ENCODE data around the gene TDRD10.

The TDRD10 gene

DNA sequence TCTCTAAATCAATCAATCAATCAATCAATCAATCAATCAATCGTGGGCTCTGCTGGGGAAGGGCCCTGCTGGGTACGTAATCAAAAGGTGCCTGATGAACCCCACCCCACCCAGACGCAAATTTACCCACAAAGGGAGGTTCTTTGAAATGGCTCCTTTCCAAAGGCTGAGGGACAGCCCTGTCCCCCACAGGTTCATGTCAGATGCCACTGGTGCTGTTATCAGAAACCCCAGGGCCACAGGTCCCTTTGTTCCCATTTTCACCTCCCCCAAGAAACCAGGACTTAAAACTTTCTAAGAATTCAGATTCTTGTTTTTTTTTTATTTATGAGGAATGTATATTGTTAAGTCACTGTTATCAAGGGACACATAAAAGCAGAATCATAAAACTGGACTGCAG is 79.7 kb downstream of the TDRD10 start:
- TF ChIP-seq, protein P1, sequence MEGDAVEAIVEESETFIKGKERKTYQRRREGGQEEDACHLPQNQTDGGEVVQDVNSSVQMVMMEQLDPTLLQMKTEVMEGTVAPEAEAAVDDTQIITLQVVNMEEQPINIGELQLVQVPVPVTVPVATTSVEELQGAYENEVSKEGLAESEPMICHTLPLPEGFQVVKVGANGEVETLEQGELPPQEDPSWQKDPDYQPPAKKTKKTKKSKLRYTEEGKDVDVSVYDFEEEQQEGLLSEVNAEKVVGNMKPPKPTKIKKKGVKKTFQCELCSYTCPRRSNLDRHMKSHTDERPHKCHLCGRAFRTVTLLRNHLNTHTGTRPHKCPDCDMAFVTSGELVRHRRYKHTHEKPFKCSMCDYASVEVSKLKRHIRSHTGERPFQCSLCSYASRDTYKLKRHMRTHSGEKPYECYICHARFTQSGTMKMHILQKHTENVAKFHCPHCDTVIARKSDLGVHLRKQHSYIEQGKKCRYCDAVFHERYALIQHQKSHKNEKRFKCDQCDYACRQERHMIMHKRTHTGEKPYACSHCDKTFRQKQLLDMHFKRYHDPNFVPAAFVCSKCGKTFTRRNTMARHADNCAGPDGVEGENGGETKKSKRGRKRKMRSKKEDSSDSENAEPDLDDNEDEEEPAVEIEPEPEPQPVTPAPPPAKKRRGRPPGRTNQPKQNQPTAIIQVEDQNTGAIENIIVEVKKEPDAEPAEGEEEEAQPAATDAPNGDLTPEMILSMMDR (conservative IDR thresholded peaks at IDR 0.05; ENCODE audit: control insufficient read depth, insufficient read depth, low read depth, low read length), result no peak
- no peak overlapping the region for H3K4me3 ChIP-seq (ENCODE audit: control insufficient read depth, low read depth, low read length)
- DNase-seq (ENCODE audit: low read depth), result no peak

DNA sequence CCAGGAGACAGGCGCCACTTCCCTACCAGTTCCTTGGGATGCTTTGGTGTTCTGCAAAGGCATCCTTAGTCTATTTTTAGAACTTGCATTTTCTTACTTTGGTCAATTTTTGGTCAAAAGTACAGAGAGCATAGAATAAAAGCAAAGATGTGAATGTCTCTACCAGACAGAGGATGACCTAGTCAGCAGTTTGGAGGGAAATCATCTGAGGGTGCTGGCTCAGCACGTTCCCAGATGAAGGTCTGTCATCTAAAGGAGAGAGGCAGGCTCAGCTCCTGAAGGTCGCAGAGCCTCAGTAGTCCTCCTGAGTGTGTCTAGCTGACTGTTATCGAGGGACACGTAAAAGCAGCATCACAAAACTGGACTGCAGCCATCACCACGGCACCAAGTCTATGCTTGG is 80.9 kb downstream of the TDRD10 start:
- no peak overlapping the region for H3K4me3 ChIP-seq (ENCODE audit: control insufficient read depth, low read depth, low read length)
- TF ChIP-seq, protein P1 (conservative IDR thresholded peaks at IDR 0.05; ENCODE audit: control insufficient read depth, insufficient read depth, low read depth, low read length), result no peak
- DNase-seq (ENCODE audit: low read depth), result no peak

DNA sequence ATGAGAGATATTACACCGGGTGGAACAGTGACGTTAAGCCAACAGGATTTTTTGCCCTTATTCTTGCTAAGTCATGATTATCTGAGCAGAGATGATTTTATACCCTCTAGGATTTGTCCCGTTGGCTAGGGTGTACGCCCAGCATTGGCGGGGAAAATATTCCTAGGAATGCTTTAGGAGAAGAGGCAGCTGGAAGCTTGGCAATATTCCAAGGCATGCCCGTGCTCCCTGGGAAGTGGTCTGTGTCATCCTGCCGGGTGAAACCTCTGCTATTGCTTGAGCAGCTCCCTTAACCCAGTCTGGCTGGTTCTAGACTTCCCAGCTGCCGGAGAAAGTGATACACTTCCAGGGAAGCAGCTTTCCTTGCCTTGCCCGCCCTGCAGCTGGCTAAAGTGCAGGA is 81.8 kb downstream of the TDRD10 start:
- TF ChIP-seq, protein P1 (conservative IDR thresholded peaks at IDR 0.05; ENCODE audit: control insufficient read depth, insufficient read depth, low read depth, low read length), result no peak
- peak; percentile 24 for DNase-seq (ENCODE audit: low read depth)

DNA sequence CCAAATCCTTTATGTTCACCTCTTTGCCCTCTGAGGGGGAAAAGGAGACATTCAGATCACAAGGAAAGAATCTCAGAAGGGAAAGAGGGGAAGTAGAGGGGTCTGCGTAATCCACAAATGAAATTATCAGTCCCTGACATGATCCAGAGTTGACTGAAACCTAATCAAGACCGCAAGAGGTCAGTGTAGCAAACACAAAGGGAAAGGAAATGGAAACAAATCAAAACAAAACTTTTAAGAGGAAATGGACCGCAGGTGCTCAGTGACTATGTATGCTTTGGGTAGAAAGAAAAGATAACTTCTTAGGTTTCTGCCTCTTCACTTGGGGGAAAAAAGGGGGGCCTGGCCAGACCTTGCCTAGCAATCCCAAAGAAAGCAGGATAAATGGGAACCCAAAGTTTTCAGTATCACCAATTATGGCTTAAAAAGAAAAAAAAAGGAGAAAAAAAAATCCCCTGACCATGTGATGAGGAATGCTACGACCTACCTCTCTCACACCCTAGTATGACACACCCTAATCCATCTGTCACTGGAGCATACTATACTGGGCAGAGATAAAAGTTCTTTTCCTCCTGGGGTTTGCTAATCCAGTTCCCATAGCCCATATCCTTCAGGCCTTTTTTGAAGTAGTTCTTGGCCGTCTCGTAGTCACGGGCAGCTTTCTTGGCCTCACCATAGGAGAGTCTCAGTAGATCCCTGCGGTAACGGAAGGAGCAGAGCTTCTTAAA is 82.4 kb downstream of the TDRD10 start:
- TF ChIP-seq, protein P1 (conservative IDR thresholded peaks at IDR 0.05; ENCODE audit: control insufficient read depth, insufficient read depth, low read depth, low read length), result no peak
- no peak overlapping the region for H3K4me3 ChIP-seq (ENCODE audit: control insufficient read depth, low read depth, low read length)
- DNase-seq (ENCODE audit: low read depth), result no peak

More for the DNA sequence above, 81.8 kb downstream of the TDRD10 start:
- no peak overlapping the region for H3K4me3 ChIP-seq (ENCODE audit: control insufficient read depth, low read depth, low read length)

DNA sequence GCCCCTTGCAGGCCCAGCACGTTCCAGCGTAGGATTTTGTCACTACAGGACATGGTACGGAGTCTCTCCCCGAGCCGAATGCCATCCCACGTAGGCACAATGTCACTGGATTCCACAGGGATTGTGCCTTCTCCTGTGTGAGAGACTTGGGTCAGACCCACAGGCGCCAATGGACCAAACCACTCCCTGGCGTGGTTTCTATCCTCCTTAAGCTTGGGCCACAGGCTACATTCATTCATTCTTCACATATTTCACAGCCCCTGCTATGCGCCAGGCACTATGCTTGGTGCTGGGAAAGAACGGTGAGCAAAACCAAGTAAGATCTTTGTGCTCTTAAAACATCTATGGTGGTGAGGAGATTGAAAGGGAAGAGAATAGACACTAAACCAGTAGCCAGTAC is 84.2 kb downstream of the TDRD10 start:
- DNase-seq (ENCODE audit: low read depth), result no peak
- TF ChIP-seq, protein P1 (conservative IDR thresholded peaks at IDR 0.05; ENCODE audit: control insufficient read depth, insufficient read depth, low read depth, low read length), result no peak
- no peak overlapping the region for H3K4me3 ChIP-seq (ENCODE audit: control insufficient read depth, low read depth, low read length)

DNA sequence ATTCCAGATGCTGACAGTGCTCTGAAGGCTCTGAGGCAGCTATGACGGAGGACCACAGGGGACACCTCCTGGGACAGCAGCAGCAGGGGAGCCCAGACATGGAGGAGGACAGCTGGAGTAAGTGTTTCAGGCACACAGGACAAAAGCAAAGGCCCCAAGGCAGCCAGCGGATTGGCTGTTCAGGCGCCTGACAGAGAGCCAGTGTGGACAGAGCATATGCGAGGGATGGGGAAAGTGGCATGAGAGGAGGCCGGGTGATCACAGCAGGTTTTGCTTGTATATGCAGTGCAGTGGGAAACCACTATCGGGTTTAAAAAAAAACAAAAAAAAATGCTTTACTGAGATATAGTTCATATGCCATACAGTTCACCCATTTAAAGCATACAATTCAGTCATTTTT is 84.6 kb downstream of the TDRD10 start:
- no peak for DNase-seq (ENCODE audit: low read depth)
- H3K4me3 ChIP-seq (ENCODE audit: control insufficient read depth, low read depth, low read length), result no peak overlapping the region
- TF ChIP-seq, protein P1 (conservative IDR thresholded peaks at IDR 0.05; ENCODE audit: control insufficient read depth, insufficient read depth, low read depth, low read length), result no peak

Measured in fibroblast of mammary gland (primary cell).